Caco-2 (cell line): ENCODE data around the gene ZFR2. TPM values are rescaled to one million over a fixed set of nuclear protein-coding genes. Genes with fewer than 3 reads are reported as not detected.

Source experiments
- BruUV-seq: library from RNA; stranded (reverse); fragments of 400-500 nt; replicated peaks from 2 replicates; lab custom pipeline; 2021; lab: Mats Ljungman, UMichigan
- CTCF ChIA-PET: fragments of 300-600 bp; sonication (Branson Sonifier 250); formaldehyde crosslinking; loops from one replicate; lab custom pipeline; 2022; ENCODE audit warnings: antibody characterized with exemption; lab: Charles Lee
- POLR2A ChIA-PET: fragments of 300-600 bp; sonication (Branson Sonifier 250); formaldehyde crosslinking; loops from one replicate; lab custom pipeline; 2022; ENCODE audit warnings: antibody characterized with exemption; lab: Charles Lee
- DNase-seq, 2 experiments: peaks; one replicate each; pipeline versions ENCODE4 v3.0.0 to v3.0.0-alpha.2; 2020 to 2022
- H3K27me3 ChIP-seq: replicated peaks from 2 replicates; pipeline ENCODE4 v1.6.0; 2011; ENCODE audit warnings: low read length; ENCODE audit not compliant: control insufficient read depth, insufficient read depth
- H3K36me3 ChIP-seq: 2 replicates; pipeline ENCODE4 v1.5.1; 2011; ENCODE audit warnings: low read length; ENCODE audit not compliant: control insufficient read depth, insufficient read depth
- H3K4me1 ChIP-seq: fragments of 250-450 bp; sonication (Bioruptor Pico); 2 replicates; pipeline ENCODE4 v1.5.1; 2020; ENCODE audit warnings: mild to moderate bottlenecking
- H3K4me3 ChIP-seq: 2 replicates; pipeline ENCODE4 v1.5.1; 2011; ENCODE audit warnings: low read depth, mild to moderate bottlenecking, control low read depth, low read length
- H3K9me3 ChIP-seq: fragments of 250-450 bp; sonication (Bioruptor Pico); 2 replicates; pipeline ENCODE4 v1.5.1; 2020; ENCODE audit warnings: mild to moderate bottlenecking, moderate library complexity
- H3K27ac Mint-ChIP-seq: one replicate; pipeline ENCODE4 v1.8.0; 2022; ENCODE audit warnings: mixed read lengths; ENCODE audit not compliant: unreplicated experiment
- H3K27me3 Mint-ChIP-seq: one replicate; pipeline ENCODE4 v1.8.0; 2022; ENCODE audit warnings: mixed read lengths; ENCODE audit not compliant: insufficient read depth, unreplicated experiment
- H3K36me3 Mint-ChIP-seq: one replicate; pipeline ENCODE4 v1.8.0; 2022; ENCODE audit warnings: mild to moderate bottlenecking, mixed read lengths; ENCODE audit not compliant: insufficient read depth, unreplicated experiment
- H3K4me1 Mint-ChIP-seq: one replicate; pipeline ENCODE4 v1.8.0; 2022; ENCODE audit warnings: low read depth, mixed read lengths; ENCODE audit not compliant: unreplicated experiment
- H3K4me3 Mint-ChIP-seq: one replicate; pipeline ENCODE4 v1.8.0; 2022; ENCODE audit warnings: mild to moderate bottlenecking, moderate library complexity, mixed read lengths; ENCODE audit not compliant: unreplicated experiment
- H3K9me3 Mint-ChIP-seq: one replicate; pipeline ENCODE4 v1.8.0; 2022; ENCODE audit warnings: mixed read lengths; ENCODE audit not compliant: unreplicated experiment
- CTCF ChIP-seq, 2 experiments: fragments of 200-600 bp in 1 of 2; IDR thresholded peaks; 1 replicate in 1 of 2; 2 replicates in 1 of 2; pipeline versions ENCODE4 v1.5.1 to v1.8.0; 2011 to 2022; ENCODE audit warnings: antibody characterized with exemption in 1 of 2, control low read depth in 1 of 2, inconsistent platforms in 1 of 2, low read depth in 1 of 2, low read length in 1 of 2, mild to moderate bottlenecking in 1 of 2, moderate library complexity in 1 of 2; ENCODE audit not compliant: insufficient read depth in 1 of 2, severe bottlenecking in 1 of 2, unreplicated experiment in 1 of 2
- intact Hi-C: fragments of 100-400 bp; cut with micrococcal nuclease; formaldehyde crosslinking; loops from one replicate; pipeline ENCODE4 v1.10.0; 2022; ENCODE audit not compliant: unreplicated experiment
- total RNA-seq: library from RNA; stranded (reverse); gene quantifications from 2 replicates; pipeline ENCODE4 v1.2.3, GENCODE V29; 2022

The ZFR2 gene
- total RNA-seq, 1 experiment from 2014 or later = not detected

GRCh38 chr19:3842948-3843347 lies 25.9 kb downstream of the ZFR2 start:
- no TSS peak for BruUV-seq
- Histone ChIP-seq H3K36me3 (no peaks in the 10 kb centered on the region), H3K9me3 (no peaks in the 10 kb centered on the region), H3K4me3 (no peak overlapping the region), H3K27me3 (no peaks in the 10 kb centered on the region), H3K4me1 (no peaks in the 10 kb centered on the region)
- peaks cover 6% of the 10 kb centered on the region for H3K36me3 Mint-ChIP-seq
- ChIA-PET CTCF (no interaction called here), POLR2A (no interaction called here)
- intact Hi-C loops = no loop called here
- no peaks in the 10 kb centered on the region for H3K9me3 Mint-ChIP-seq
- no peak for DNase-seq
- no peak overlapping the region for H3K27ac Mint-ChIP-seq
- H3K4me1 Mint-ChIP-seq = no peaks in the 10 kb centered on the region
- peaks cover 3% of the 10 kb centered on the region for H3K27me3 Mint-ChIP-seq
- TF ChIP-seq CTCF (IDR thresholded peaks at IDR 0.05; ENCODE audit: insufficient read depth in 1 of 2, low read depth in 1 of 2, low read length in 1 of 2, severe bottlenecking in 1 of 2, unreplicated experiment in 1 of 2) = no peak
- H3K4me3 Mint-ChIP-seq = no peak overlapping the region

GRCh38 chr19:3840804-3841203 lies 28.0 kb downstream of the ZFR2 start:
- no peak overlapping the region for H3K4me3 Mint-ChIP-seq
- no peaks in the 10 kb centered on the region for H3K27me3 ChIP-seq
- no peaks in the 10 kb centered on the region for H3K4me1 Mint-ChIP-seq
- H3K27me3 Mint-ChIP-seq = peaks cover 3% of the 10 kb centered on the region
- POLR2A ChIA-PET = no interaction called here
- intact Hi-C loops = no loop called here
- no peaks in the 10 kb centered on the region for H3K36me3 ChIP-seq
- H3K9me3 Mint-ChIP-seq = no peaks in the 10 kb centered on the region
- no peak for TF ChIP-seq CTCF (IDR thresholded peaks at IDR 0.05; ENCODE audit: insufficient read depth in 1 of 2, low read depth in 1 of 2, low read length in 1 of 2, severe bottlenecking in 1 of 2, unreplicated experiment in 1 of 2)
- H3K9me3 ChIP-seq = no peaks in the 10 kb centered on the region
- no peak overlapping the region for H3K27ac Mint-ChIP-seq
- no peaks in the 10 kb centered on the region for H3K4me1 ChIP-seq
- H3K4me3 ChIP-seq = no peak overlapping the region
- CTCF ChIA-PET = no interaction called here
- DNase-seq = no peak
- peaks cover 6% of the 10 kb centered on the region for H3K36me3 Mint-ChIP-seq
- no TSS peak for BruUV-seq

GRCh38 chr19:3839941-3840340 lies 28.9 kb downstream of the ZFR2 start:
- H3K27ac Mint-ChIP-seq = no peak overlapping the region
- no peaks in the 10 kb centered on the region for H3K9me3 ChIP-seq
- no peak overlapping the region for H3K4me3 Mint-ChIP-seq
- no peaks in the 10 kb centered on the region for H3K36me3 ChIP-seq
- H3K4me3 ChIP-seq = no peak overlapping the region
- peaks cover 3% of the 10 kb centered on the region for H3K27me3 Mint-ChIP-seq
- H3K27me3 ChIP-seq = no peaks in the 10 kb centered on the region
- peaks cover 6% of the 10 kb centered on the region for H3K36me3 Mint-ChIP-seq
- BruUV-seq = no TSS peak
- no peak for DNase-seq
- H3K4me1 ChIP-seq = no peaks in the 10 kb centered on the region
- no peaks in the 10 kb centered on the region for H3K9me3 Mint-ChIP-seq
- intact Hi-C loops = no loop called here
- POLR2A ChIA-PET = no interaction called here
- H3K4me1 Mint-ChIP-seq = no peaks in the 10 kb centered on the region
- CTCF ChIA-PET = no interaction called here
- no peak for TF ChIP-seq CTCF (IDR thresholded peaks at IDR 0.05; ENCODE audit: insufficient read depth in 1 of 2, low read depth in 1 of 2, low read length in 1 of 2, severe bottlenecking in 1 of 2, unreplicated experiment in 1 of 2)
